NCI-H2227 (cell line): Measurements from ENCODE around the gene OPN4.

ENCODE experiments used
- DNase-seq: peaks from one replicate; lab custom pipeline; 2025; ENCODE audit not compliant: unreplicated experiment; lab: John Stamatoyannopoulos, UW

The OPN4 gene

DNA sequence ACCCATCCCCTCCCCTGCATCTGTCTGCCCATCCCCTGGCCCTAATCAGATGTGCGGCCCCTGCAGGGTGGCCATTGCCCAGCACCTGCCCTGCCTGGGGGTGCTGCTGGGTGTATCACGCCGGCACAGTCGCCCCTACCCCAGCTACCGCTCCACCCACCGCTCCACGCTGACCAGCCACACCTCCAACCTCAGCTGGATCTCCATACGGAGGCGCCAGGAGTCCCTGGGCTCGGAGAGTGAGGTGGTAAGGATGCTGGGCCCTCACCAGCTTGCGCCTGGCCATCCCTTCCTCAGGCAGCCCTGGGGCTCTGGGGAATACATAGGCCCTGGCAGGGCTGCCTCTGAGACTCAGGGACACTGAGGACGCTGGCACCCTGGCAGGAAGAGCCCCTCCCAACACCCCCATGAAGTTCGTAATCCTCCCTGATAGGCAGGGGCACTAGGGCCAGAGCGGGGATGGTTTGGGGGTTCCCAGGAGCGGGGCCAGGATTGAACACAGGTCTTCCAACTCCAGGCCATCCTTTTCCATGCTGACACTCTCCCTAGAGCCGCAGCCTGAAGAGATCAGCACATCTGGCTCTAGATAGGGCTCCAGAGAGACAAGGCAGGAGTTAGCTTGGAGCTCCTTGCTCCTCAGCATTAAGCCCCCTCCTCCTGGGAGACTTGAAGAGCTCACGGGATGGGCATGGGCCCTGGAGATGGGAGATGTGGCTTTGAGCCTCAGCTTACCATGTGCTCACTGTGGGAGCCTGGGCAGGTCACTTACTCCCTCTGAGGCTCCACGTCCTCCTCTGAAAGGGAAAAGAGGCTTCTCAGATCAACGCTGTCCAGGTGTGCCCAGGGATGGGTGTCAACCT is 8.1 kb downstream of the OPN4 start:
- DNase-seq: no peak

DNA sequence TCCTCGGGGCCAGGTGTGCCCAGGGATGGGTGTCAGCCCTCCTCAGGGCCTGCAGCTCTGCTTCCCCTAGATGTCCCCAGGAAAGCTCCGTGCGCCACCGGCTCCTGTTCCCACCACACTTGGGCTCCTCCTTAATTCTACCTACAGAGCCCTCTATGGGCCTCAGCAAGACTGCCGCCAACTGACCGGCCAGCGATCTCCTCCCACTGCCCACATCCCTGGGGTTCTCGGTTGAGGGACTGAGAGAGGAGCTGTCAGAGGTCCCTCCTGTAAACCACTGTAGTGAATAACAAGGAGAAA is 8.6 kb downstream of the OPN4 start:
- DNase-seq: no peak

DNA sequence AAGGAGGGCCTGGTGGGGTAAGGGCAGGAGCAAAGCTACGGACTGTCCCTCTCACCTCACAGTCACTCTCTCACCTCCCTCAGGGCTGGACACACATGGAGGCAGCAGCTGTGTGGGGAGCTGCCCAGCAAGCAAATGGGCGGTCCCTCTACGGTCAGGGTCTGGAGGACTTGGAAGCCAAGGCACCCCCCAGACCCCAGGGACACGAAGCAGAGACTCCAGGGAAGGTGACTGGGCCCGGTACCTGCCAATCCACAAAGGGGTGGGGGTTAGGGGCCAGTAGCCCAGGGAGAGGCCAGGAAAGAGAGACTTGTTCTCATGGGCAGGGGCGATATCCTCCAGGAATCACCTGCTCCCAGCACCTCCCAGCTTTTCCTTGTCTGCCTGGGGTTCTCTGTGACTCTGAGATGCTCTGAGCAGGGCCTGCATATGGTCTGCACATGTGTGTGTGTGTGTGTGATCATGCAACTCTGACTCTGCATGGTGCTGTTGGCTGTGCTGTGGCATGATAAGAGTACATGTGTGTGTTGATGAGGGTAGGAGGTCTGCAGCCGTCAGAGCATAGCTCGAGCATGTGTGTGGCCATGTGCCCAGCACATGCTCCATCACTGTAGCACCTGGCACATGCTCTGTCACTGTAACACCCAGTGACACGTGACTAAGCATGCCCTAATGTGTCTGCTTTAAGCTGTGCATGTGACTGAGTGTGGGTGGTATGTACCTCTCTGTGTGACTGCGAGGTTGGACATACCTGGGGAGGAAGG is 9.4 kb downstream of the OPN4 start:
- no peak for DNase-seq

DNA sequence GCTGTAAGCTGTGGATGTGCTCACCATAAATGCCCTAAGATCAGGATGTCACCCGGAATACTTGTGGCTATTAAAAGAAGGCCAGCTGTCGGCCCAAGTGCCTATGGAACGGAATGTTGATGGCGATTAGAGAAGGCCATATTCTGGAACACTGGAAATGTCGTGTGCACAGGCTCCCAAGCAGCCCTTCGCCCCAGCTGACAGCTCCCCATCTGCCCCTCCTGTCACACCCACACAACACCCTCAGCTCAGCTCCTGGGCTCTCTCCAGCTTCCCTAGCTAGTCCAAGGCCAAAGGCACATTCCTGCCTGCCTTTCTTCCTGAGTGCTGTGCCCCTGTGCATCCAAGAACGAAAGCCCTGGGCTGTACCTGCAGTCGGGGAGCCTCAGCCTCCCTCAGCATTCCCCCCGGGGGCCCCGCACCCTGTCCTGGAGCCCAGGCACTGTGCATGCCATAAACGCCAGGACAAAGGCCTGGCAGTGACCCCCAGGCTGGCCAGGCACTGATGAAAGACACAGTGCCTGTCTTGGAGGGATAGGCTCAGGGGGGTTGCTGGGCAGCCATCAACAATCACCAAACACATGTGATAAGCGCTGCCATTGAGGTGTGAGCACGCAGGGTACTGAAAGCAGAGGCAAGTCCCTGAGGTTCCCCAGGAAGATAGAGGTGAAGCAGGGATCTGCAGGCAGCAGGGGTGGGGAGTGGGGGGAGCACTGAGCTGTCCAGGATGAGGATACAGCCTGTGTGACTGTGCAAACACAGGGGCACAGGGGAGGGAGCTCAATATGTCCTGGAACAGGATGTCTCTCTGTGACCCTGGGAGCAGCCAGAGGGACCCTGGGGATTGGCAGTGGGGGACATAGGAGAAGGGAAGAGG is 10.2 kb downstream of the OPN4 start:
- DNase-seq: no peak

DNA sequence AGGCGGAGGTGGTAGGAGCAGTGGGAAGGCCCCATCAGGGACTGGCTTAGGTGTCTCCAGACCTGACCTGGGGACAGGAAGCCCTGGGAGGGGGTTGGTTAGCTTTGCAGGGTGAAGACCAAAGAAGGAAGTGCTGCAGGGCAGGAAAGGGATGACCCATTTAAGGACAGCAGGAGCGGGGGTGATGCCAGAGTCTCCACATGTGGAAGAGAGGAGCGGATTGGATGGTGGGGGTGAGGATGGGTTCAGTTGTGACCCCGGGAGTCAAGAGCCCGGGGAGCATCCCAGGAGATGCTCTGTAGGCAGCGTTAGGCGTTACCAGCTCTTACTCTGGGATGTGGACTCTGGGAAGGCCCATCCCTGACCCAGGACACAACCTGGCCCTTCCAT is 10.9 kb downstream of the OPN4 start:
- no peak for DNase-seq

DNA sequence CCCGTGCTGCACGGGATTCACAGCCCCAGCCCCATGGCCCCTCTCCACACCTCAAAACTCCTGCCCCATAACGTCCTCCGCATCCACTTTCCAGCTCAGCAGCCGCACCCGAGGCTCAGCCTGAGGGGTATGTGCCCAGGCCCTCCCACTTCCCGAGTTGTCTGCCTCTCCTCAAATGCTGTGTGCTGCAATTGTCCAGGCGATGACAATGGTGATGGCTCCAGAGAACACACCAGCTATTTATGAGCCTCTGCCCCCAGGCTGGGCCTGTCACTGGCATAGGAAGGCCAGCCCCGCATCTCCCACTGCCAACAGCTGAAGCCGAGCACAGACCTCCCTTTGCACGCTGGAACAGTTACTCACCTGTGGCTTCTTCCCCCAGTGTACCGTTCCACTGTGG is 11.5 kb downstream of the OPN4 start:
- DNase-seq: no peak

DNA sequence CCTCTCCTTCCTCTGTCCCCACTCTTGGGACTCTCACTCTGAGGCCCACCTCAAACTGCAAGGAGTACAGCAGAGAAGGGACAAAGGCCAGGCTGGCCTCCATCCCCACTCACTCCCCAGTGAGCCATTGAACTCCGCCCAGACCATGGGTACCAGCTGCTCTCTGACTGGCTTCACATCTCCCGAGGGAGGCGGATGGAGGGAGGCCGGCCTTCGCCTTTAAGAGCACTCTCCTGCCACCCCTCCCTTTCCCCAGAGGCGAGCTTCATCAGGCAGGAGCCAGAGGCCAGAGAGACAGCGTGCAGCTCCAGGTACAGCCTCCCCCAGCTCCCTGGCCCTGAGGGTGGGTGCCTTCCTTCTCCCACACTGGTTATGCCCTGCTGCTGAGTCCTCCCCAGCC is 12.2 kb downstream of the OPN4 start:
- DNase-seq: no peak

DNA sequence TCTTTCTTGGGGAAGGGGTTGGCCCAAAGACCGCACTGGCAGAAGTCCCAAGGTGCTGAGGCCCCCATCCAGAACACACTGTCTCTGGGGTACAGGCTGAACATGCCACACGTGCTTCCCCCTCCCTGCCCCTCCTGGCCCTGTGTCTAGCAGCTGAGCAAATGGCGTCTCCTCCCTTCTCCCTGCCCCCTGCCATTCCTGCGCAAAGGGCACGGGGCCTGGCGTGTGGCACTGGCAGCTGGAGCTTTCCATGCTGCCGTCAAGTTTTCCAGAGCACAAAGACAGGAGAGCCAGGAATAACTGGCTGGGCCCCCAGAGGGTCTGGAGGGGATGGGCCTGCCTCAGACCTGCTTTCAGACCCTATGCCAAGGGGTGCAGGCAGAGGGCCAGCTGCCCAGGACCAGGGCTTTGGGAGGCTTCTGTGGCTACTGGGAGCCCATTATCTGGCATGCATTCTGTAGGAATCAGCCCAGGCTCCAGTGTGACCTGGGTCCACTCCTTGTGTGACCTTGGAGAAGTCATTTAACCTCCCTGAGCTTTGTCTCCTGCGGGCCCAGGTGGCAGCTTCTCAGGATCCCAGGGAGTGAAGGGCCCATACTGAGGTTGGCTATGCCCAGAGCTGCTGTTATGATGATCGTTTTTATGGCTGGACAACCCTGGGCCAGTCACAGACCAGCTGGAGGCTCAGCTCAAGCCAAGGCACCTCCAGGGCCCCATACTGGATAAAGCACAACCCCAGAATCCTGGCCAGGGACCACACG is 13.3 kb downstream of the OPN4 start:
- DNase-seq: no peak

DNA sequence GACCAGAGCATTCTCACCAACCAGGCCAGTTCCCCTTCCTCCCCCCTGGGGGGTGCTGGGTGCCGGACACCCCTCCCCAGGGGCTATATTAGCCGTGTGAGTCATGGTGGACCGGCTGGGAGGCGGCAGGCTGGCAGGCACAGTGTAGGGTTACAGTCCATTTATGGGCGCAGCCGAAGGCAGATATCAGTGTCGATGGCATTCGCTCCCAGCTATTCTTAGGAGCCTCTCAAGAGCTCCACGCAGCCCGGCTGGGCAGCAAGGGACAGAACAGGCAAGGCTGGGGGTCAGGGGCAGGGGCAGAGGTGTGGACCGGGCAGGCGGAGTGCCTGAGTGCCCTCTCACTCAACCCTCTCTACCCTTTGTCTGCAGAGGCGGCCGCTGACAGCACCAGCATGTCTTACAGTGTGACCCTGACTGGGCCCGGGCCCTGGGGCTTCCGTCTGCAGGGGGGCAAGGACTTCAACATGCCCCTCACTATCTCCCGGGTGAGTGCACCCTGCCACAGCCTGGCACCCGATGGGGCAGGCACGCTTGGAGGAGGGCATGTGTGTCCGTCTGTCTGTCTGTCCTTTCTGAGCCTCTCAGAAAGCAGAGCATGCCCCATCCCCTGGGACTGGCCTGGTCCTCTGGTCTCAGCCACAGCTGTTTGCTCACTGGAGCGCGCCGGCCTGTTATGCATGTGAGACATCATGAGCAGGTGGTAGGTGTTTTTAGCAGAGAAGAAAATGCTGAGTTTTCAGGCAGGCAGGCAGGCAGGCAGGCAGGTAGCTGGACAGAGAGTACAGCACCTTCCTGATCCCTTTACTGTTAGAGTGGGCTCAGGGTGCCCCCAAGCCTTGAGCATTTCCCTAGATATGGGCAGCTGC is 14.2 kb downstream of the OPN4 start, which contains the start of gene LDB3:
LDB3 (plus strand) TSS at position 215 of the 869 bp plus-strand sequence; CDS start at position 396, 181 bp downstream.
- DNase-seq: no peak

DNA sequence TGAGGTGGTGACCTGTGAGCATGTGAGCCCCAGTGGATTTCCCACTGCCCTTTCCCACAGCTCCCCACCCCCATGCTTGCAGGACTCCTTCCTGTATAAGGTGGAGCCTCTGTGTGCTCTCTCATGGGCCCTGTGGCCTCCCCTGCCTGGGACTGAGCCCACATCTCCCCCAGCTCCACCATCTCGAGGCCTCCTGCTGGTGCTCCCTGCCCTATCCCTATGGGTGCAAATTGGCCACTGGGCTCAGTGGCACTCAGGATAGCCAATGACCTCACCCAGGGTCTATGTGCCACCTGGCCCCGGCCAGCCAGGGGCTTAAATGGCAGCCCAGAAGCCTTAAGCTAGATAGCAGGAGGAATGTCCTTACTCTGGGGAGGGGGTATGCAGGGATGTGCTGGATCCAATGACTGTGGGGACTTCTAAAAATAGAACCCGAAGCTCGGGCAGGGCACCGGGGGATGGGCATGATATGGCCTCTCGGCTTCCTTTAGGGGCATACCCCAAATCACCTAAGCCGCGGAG is 16.0 kb downstream of the OPN4 start:
- no peak for DNase-seq

DNA sequence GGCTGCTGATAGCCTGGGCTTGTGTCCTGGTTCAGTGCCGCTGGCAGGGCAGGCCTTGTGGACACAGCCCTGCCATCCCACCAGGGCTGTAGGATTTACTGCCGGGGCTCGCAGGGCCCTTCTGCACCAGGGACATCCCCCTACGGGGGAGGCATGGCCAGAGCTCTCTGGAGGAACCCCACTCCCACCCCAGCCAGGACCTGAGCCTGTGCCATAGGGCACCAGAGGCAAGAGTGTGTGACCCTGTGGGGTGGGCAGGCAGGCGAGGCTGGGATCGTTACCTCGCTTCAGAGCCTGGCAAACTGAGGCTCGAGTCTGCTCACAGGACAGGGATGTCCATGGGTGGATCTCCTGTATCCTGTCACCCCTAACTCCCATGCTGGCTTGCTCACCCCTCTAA is 16.5 kb downstream of the OPN4 start:
- no peak for DNase-seq

DNA sequence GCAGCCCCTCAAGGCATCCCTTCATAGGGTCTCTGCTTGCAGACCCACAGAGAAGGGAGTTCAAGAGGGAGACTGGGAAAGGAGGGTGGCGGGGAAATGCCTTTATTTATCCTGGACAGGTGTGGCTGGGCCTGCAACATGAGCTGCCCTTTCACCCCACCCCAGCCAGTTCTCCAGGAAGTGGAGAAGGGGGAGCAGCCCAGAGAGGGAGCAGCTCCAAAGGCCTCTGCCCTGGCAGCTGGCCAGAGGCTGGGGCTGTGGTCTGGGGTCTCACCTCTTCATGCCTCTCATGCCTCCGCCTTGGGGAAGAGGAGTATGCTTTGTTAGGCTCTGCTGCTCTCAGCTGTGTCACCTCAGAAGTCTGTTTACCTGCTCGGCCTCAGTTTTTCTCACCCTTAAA is 17.1 kb downstream of the OPN4 start:
- no peak for DNase-seq

DNA sequence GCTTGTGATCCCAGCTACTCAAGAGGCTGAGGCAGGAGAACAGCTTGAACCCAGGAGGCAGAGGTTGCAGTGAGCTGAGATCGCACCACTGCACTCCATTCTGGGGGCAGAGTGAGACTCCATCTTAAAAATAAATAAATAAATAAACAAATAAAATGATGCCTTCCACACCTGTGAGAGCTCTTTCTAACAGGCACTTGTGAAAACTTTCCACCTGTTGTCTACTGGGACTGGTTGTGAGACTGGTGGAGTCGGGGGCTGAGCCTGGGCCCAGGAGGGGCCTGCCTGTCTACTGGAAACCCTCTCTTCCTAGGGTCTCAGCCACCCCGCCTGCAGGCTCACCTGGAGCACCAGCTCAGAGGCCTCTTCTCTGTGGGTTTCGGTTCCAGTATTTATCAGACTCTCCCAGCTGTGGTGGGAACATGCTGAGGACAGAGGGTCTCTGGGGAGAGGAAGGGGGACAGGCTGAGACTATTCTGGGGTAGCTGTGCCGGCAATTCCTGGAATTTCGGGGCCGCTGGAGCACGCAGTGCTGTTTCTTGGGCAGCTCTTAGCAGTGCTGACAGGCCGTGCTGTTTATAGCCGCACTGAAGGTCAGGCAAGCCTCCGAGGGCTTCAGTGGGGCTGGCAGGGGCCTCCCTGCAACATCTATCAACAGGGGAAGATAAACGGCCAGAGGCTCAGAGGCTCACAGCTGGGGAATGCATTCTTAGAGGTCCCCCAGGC is 17.8 kb downstream of the OPN4 start:
- DNase-seq: no peak

DNA sequence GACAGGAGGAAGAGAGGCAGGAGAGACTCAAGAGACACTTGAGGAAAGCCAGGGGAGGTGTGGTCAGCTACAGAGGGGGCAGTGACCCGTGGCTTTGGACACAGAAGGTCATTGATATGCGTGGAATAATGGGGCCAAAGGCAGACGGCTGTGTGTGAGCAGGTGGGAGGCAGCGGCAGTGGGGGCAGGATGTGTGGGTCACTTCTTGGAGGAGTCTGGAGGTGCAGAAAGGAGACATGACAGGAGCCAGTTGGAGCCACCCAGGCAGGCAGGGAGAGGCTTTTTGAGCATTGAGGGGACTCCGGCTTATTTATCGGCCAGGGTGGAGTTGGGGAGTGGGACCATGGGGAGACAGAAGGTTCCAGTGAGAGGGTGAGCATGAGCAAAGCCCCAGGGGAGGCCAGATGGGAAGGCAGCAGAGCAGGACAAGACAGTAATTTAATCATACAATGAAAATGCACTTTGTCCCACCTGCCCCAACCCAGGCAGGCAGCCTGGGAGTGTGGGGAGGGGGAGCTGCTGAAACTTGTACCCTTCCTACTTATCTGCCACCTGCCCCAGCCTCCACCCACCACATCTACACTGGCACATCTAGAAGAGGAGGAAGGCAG is 19.0 kb downstream of the OPN4 start:
- DNase-seq: no peak

DNA sequence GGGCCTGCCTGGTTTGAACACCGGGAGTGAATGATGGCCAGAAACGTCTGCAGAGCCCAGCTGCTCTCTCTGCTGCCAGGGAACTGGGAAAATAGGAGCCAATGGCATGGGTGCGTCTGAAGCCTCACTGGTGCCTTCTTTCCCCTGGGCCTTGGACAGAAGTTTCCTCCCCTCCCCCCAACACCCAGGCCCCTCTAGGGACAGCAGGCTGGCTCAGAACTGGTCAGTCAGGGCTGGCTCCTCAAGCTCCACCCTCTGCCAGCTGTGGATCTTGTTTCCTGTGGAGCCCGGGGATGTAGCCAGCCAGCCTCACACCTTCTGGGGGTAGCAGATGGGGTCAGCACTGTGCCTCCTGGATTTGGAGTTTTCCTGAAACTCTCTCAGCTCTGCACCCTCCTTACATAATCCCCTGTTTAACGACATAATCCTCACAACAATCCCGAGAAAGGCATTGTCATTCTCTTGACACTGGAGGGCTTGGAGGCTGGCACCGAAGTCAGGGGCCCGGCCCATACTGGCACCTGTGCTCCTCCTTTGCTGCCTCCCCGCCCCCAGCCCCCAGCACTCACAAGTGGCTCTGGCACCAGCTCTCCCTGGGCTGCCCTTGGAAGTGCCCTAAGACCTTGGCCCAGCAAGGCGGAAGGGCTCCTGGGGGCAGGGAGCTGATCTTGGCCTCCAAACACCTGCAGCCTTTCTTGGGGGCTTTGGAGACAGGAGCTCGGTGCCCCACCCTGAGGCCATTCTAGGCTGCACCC is 19.7 kb downstream of the OPN4 start:
- no peak for DNase-seq

DNA sequence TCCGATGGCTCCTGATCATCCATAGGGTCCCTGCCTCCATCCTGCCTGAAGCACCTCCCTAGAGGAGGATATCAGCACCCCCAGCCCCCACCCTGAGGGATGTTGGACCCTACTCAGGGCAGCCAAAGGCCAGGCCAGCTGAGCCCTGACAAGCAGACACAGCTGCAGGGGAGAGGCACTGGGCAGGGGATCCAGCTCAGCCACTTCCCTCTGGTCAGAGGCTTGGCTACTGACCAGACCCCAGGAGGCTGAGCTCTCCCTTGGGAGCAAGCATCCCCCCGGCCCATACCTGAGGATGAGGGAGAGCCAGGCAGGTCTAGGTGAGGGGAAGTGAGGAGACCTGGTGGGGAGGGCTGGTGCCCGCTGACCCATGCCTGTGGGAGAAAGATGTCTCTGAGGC is 20.6 kb downstream of the OPN4 start:
- DNase-seq: no peak

DNA sequence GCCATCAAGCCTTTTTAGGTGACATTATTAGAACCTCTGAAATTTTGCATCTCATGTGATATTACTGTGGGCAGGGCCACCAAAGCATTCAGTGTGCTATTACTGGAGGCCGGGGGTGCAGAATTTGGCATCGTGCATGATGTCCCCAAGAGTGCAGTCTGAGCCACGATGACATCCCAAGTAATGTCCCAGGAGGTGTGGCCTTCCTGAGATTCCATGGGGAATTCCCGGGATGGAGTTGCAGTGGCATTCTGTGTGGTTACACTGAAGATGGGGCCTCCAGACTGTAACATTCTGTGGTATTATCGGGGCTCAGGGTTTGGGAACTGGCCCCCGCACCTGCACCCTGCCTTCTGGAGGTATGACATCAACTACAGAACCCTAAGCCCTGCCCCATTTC is 23.0 kb downstream of the OPN4 start:
- DNase-seq: no peak
